Upper lobe of right lung (tissue), 1 donor: Measurements from ENCODE around the gene LYPD6. TPM values are rescaled to one million over a fixed set of nuclear protein-coding genes. Genes with fewer than 3 reads are reported as not detected.

ENCODE experiments used
- ATAC-seq: fragments of 200-7000 bp; cut with Tn5 transposase; one replicate; pipeline ENCODE4 v1.9.1; 2020; ENCODE audit warnings: mild to moderate bottlenecking, moderate library complexity
- DNase-seq: peaks from one replicate; pipeline ENCODE4 v3.0.0-alpha.2; 2020
- H3K27ac ChIP-seq: fragments of 200-600 bp; one replicate; pipeline ENCODE4 v1.8.0; 2022
- H3K27me3 ChIP-seq: fragments of 200-600 bp; one replicate; pipeline ENCODE4 v1.8.0; 2022; ENCODE audit warnings: mild to moderate bottlenecking
- H3K36me3 ChIP-seq: fragments of 200-600 bp; one replicate; pipeline ENCODE4 v1.8.0; 2022
- H3K4me1 ChIP-seq: fragments of 200-600 bp; one replicate; pipeline ENCODE4 v1.8.0; 2022
- H3K4me3 ChIP-seq: fragments of 200-600 bp; one replicate; pipeline ENCODE4 v1.8.0; 2022; ENCODE audit warnings: mild to moderate bottlenecking
- H3K9me3 ChIP-seq: fragments of 200-600 bp; one replicate; pipeline ENCODE4 v1.8.0; 2022
- CTCF ChIP-seq: fragments of 200-600 bp; IDR thresholded peaks from one replicate; pipeline ENCODE4 v1.8.0; 2022; ENCODE audit warnings: antibody characterized with exemption
- intact Hi-C: fragments of 100-400 bp; cut with DNase I; formaldehyde crosslinking; loops from one replicate; pipeline ENCODE4 v1.11.0; 2022
- total RNA-seq: library from RNA; stranded (reverse); fragmentation: NEBNext Ultra II Directional; extraction: Animal tissue kit (Norgen Biotek cat#: 25700); gene quantifications from one replicate; pipeline ENCODE4 v1.2.1, GENCODE V29; 2021
- donor health status: DM: no; HTN: yes; CAD: no; lungs with severe emphysema.

LYPD6 gene
- total RNA-seq, 1 donor from 2014 or later, result 0.29 TPM

- H3K27ac ChIP-seq, result no peak overlapping the region
- no peaks in the 10 kb centered on the region for H3K4me1 ChIP-seq
- H3K4me3 ChIP-seq, result no peak overlapping the region
- TF ChIP-seq CTCF, result no peak
- DNase-seq, result no peak
- intact Hi-C loops, result no loop called here
- H3K9me3 ChIP-seq, result no peaks in the 10 kb centered on the region
- no peaks in the 10 kb centered on the region for H3K36me3 ChIP-seq
- ATAC-seq, result no peak
- H3K27me3 ChIP-seq, result peaks cover 26% of the 10 kb centered on the region
Measured at GRCh38 chr2:149428783-149429182, 98.4 kb downstream of the LYPD6 start.

- H3K4me1 ChIP-seq, result no peaks in the 10 kb centered on the region
- no peak for DNase-seq
- no peak for TF ChIP-seq CTCF
- no peak overlapping the region for H3K4me3 ChIP-seq
- H3K27me3 ChIP-seq, result peaks cover 11% of the 10 kb centered on the region
- ATAC-seq, result no peak
- intact Hi-C loops, result no loop called here
- no peaks in the 10 kb centered on the region for H3K36me3 ChIP-seq
- H3K27ac ChIP-seq, result no peak overlapping the region
- no peaks in the 10 kb centered on the region for H3K9me3 ChIP-seq
Measured at GRCh38 chr2:149430743-149431736, 100.7 kb downstream of the LYPD6 start.

DNA sequence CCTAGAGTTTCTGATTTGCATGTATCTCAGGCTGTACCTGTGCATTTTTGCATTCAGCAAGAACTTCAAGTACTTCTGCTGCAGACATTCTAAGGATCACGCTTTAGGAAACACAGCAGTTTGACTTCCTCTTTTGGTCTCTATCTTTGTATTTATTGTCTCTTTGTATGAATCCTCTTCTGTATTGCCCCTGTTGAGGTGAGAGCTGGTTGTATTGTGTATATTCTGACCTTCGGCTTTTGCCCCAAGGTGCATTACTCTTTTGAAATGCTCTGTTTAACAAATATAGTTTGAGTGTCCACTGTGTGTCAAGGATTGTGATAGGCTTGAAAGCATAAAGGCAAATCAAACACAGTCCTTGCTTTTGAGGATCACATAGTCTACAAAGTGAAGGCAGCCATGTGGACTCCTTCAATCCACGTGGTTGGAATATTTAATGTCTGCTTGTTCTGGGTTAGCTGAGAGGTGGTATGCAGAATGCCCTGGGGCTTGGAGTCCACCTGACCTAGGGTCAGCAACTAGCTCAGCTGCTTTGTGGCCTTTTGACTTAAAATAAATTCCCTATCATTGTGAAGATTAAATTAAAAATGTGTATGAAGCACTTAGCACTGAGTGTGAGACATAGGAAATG lies 108.1 kb downstream of the LYPD6 start:
- no peaks in the 10 kb centered on the region for H3K4me1 ChIP-seq
- TF ChIP-seq CTCF, result no peak
- peaks cover 5% of the 10 kb centered on the region for H3K27me3 ChIP-seq
- no peak for DNase-seq
- ATAC-seq, result no peak
- no peaks in the 10 kb centered on the region for H3K36me3 ChIP-seq
- no peaks in the 10 kb centered on the region for H3K9me3 ChIP-seq
- H3K27ac ChIP-seq, result no peak overlapping the region
- intact Hi-C loops, result no loop called here
- H3K4me3 ChIP-seq, result no peak overlapping the region

- H3K36me3 ChIP-seq, result no peaks in the 10 kb centered on the region
Measured at GRCh38 chr2:149441255-149441654, 110.9 kb downstream of the LYPD6 start.

GRCh38 chr2:149442346-149442745 lies 112.0 kb downstream of the LYPD6 start:
- H3K27me3 ChIP-seq, result peaks cover 12% of the 10 kb centered on the region
- ATAC-seq, result no peak
- intact Hi-C loops, result no loop called here
- no peak for DNase-seq
- H3K4me3 ChIP-seq, result no peak overlapping the region
- H3K36me3 ChIP-seq, result no peaks in the 10 kb centered on the region
- TF ChIP-seq CTCF, result no peak
- no peaks in the 10 kb centered on the region for H3K9me3 ChIP-seq
- no peak overlapping the region for H3K27ac ChIP-seq
- no peaks in the 10 kb centered on the region for H3K4me1 ChIP-seq

More at GRCh38 chr2:149441255-149441654, 110.9 kb downstream of the LYPD6 start:
- no peak overlapping the region for H3K27ac ChIP-seq
- intact Hi-C loops, result no loop called here
- ATAC-seq (no peak), DNase-seq (no peak)
- TF ChIP-seq CTCF, result no peak
- H3K4me3 ChIP-seq, result no peak overlapping the region
- no peaks in the 10 kb centered on the region for H3K9me3 ChIP-seq
- no peaks in the 10 kb centered on the region for H3K4me1 ChIP-seq
- H3K27me3 ChIP-seq, result peaks cover 12% of the 10 kb centered on the region
